Stimulated activated CD4-positive, alpha-beta T cell treated with anti-CD3 and anti-CD28 coated beads, Interleukin-1b, Interleukin-23, amount 100 ng/mL, for 48 hours (primary cell): ENCODE results near the gene PHF12.
A peak's percentile ranks its signal among the peaks of the same experiment; 100 is the strongest.

Experiments used
- DNase-seq: peaks from one replicate; pipeline ENCODE4 v3.0.0-alpha.2; 2020

The PHF12 gene

GRCh38 chr17:28900986-28901726 lies 50.2 kb downstream of the PHF12 start:
- no peak for DNase-seq

GRCh38 chr17:28899212-28899815 lies 52.0 kb downstream of the PHF12 start:
- DNase-seq, result no peak

GRCh38 chr17:28898527-28898955 lies 52.8 kb downstream of the PHF12 start:
- DNase-seq, result no peak

- DNase-seq, result peak; percentile 17
Measured at GRCh38 chr17:28897769-28898526, 53.4 kb downstream of the PHF12 start.

- DNase-seq, result peak; percentile 66
Measured at GRCh38 chr17:28896884-28897768, 54.2 kb downstream of the PHF12 start, which contains the start of gene FLOT2. Gene FLOT2, minus strand, starts transcription at chr17:28897733. Its CDS starts 159 bp downstream, at chr17:28897574.

GRCh38 chr17:28896491-28896883 lies 54.8 kb downstream of the PHF12 start:
- DNase-seq, result no peak

- DNase-seq, result no peak
Measured at GRCh38 chr17:28895794-28896447, 55.4 kb downstream of the PHF12 start.

- peak; percentile 50 for DNase-seq
Measured at GRCh38 chr17:28893248-28894183, 57.8 kb downstream of the PHF12 start.

GRCh38 chr17:28892024-28892423 lies 59.3 kb downstream of the PHF12 start:
- no peak for DNase-seq

- DNase-seq, result no peak
Measured at GRCh38 chr17:28891201-28891600, 60.1 kb downstream of the PHF12 start.

GRCh38 chr17:28889996-28890395 lies 61.3 kb downstream of the PHF12 start:
- DNase-seq, result no peak

GRCh38 chr17:28888832-28889231 lies 62.5 kb downstream of the PHF12 start:
- no peak for DNase-seq

- DNase-seq, result no peak
Measured at GRCh38 chr17:28887871-28888471, 63.3 kb downstream of the PHF12 start.

GRCh38 chr17:28885951-28886350 lies 65.4 kb downstream of the PHF12 start:
- no peak for DNase-seq

- DNase-seq, result no peak
Measured at GRCh38 chr17:28885363-28885762, 66.0 kb downstream of the PHF12 start.

GRCh38 chr17:28883967-28884702 lies 67.2 kb downstream of the PHF12 start:
- DNase-seq, result no peak

GRCh38 chr17:28882154-28882895 lies 69.0 kb downstream of the PHF12 start:
- no peak for DNase-seq

GRCh38 chr17:28881533-28882056 lies 69.7 kb downstream of the PHF12 start:
- no peak for DNase-seq

GRCh38 chr17:28880572-28880945 lies 70.8 kb downstream of the PHF12 start:
- no peak for DNase-seq
